Measurements from ENCODE around the gene EXO1.

Gene EXO1

DNA sequence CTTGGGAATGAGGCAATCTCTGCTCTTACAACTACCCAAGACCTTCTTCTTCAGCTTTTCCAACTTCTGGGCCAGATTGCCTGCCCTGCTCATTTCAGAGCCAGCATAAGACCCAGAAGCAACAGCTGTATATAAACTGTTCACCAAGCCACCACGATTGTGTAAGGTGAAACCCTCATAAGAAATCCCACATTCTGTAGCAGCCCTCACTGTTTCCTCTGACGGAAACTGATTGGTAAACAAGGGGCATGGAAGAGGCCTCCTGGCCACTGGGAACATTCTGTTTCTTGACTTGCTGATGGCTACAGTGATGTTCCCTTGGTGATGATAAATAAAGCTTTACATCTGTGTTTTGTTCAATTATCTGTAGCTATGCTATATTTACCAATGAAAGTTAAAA lies 39.7 kb upstream of the EXO1 start:
- Histone ChIP-seq H3K27ac (ENCODE audit: poor library complexity, severe bottlenecking) (no peak overlapping the region), H3K27me3 (ENCODE audit: insufficient read depth, poor library complexity, severe bottlenecking) (no peaks in the 10 kb centered on the region), H3K36me3 (ENCODE audit: low read depth) (no peaks in the 10 kb centered on the region), H3K4me3 (ENCODE audit: severe bottlenecking) (no peak overlapping the region), H3K9me3 (ENCODE audit: severe bottlenecking) (no peaks in the 10 kb centered on the region), H3K4me1 (ENCODE audit: insufficient read depth, poor library complexity, severe bottlenecking) (no peaks in the 10 kb centered on the region)
- no peak for DNase-seq (ENCODE audit: low spot score)
- no peak for ATAC-seq (ENCODE audit: low read depth)
- TF ChIP-seq, protein P1, sequence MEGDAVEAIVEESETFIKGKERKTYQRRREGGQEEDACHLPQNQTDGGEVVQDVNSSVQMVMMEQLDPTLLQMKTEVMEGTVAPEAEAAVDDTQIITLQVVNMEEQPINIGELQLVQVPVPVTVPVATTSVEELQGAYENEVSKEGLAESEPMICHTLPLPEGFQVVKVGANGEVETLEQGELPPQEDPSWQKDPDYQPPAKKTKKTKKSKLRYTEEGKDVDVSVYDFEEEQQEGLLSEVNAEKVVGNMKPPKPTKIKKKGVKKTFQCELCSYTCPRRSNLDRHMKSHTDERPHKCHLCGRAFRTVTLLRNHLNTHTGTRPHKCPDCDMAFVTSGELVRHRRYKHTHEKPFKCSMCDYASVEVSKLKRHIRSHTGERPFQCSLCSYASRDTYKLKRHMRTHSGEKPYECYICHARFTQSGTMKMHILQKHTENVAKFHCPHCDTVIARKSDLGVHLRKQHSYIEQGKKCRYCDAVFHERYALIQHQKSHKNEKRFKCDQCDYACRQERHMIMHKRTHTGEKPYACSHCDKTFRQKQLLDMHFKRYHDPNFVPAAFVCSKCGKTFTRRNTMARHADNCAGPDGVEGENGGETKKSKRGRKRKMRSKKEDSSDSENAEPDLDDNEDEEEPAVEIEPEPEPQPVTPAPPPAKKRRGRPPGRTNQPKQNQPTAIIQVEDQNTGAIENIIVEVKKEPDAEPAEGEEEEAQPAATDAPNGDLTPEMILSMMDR (IDR thresholded peaks at IDR 0.05; ENCODE audit: poor library complexity, severe bottlenecking) = no peak

DNA sequence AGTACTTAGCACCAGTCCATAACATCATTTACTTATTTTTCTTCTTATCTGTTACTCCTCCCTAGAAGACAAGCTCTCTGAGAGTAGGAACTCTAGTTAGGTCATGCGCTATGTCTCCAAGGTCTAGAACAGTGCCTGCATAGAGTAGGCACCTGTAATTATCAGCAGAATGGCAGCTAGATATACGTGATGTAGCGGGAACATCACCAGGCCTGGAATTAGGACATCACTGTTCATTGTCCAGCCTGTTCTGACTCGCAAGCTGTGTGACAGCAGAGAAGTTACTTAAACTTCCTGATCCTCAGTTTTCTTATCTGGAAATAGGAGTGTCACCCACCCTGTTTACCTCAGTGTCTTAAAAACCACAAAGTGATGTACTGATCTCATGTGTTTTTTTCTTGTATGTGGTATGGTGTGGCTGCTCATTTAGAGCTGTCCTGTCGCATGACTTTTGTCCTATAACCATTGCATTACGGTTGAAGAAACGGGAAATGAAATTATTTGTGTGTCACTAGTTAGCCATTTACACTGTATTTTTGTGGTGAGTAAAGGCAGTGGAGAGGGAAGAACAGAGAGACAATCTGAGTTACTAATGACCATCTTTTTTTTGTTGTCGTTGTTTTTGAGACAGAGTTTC lies 37.1 kb upstream of the EXO1 start:
- H3K27me3 ChIP-seq (ENCODE audit: insufficient read depth, poor library complexity, severe bottlenecking) = no peaks in the 10 kb centered on the region
- H3K4me1 ChIP-seq (ENCODE audit: insufficient read depth, poor library complexity, severe bottlenecking) = no peaks in the 10 kb centered on the region
- no peak overlapping the region for H3K27ac ChIP-seq (ENCODE audit: poor library complexity, severe bottlenecking)
- ATAC-seq (ENCODE audit: low read depth) = no peak
- no peak overlapping the region for H3K4me3 ChIP-seq (ENCODE audit: severe bottlenecking)
- no peak for DNase-seq (ENCODE audit: low spot score)
- no peaks in the 10 kb centered on the region for H3K36me3 ChIP-seq (ENCODE audit: low read depth)
- no peaks in the 10 kb centered on the region for H3K9me3 ChIP-seq (ENCODE audit: severe bottlenecking)
- TF ChIP-seq, protein P1 (IDR thresholded peaks at IDR 0.05; ENCODE audit: poor library complexity, severe bottlenecking) = no peak

DNA sequence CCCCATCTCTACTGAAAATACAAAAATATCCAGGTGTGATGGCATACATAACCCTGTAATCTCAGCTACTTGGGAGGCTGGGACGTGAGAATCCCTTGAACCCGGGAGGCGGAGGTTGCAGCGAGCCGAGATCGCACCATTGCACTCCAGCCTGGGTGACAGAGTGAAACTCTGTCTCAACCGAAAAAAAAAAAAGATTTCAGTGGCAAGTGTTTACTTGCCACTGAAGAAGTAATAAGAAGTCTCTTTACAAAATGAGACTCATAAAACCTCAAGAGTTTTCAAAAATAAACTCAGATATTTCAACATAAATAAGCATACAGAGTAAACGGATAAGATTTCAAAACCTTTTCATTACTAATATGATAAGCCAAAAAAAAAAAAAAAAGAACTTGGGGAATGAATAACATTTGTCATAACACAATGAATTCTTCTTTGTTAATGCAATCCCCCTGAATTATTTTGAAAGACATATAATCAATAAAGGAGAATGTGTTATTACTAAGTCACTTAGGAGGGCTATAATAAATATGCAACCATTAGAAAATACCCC lies 34.2 kb upstream of the EXO1 start:
- TF ChIP-seq, protein P1 (IDR thresholded peaks at IDR 0.05; ENCODE audit: poor library complexity, severe bottlenecking) = no peak
- no peaks in the 10 kb centered on the region for H3K9me3 ChIP-seq (ENCODE audit: severe bottlenecking)
- H3K27ac ChIP-seq (ENCODE audit: poor library complexity, severe bottlenecking) = no peak overlapping the region
- no peaks in the 10 kb centered on the region for H3K27me3 ChIP-seq (ENCODE audit: insufficient read depth, poor library complexity, severe bottlenecking)
- no peaks in the 10 kb centered on the region for H3K4me1 ChIP-seq (ENCODE audit: insufficient read depth, poor library complexity, severe bottlenecking)
- no peaks in the 10 kb centered on the region for H3K36me3 ChIP-seq (ENCODE audit: low read depth)
- no peak for DNase-seq (ENCODE audit: low spot score)
- no peak overlapping the region for H3K4me3 ChIP-seq (ENCODE audit: severe bottlenecking)
- ATAC-seq (ENCODE audit: low read depth) = no peak

DNA sequence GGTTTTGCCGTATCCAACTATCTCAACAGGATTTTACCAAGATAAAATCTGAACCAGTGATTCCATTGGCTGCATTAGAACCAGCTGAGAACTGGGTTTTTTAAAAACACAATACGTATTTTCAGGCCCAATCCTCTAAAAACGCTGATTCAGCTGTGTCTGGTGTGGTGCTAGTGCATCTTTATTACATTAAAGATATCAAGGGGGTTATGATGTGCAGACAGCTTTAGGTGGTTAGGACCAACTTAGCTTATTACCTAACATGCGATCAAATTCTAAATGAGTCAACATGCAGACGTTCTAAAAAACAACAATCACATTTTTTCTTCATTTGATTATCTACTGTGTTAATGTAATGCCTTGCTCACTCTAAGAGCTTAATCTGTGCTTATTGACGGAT lies 32.0 kb upstream of the EXO1 start:
- no peaks in the 10 kb centered on the region for H3K9me3 ChIP-seq (ENCODE audit: severe bottlenecking)
- no peak overlapping the region for H3K4me3 ChIP-seq (ENCODE audit: severe bottlenecking)
- H3K27ac ChIP-seq (ENCODE audit: poor library complexity, severe bottlenecking) = no peak overlapping the region
- H3K27me3 ChIP-seq (ENCODE audit: insufficient read depth, poor library complexity, severe bottlenecking) = no peaks in the 10 kb centered on the region
- no peaks in the 10 kb centered on the region for H3K4me1 ChIP-seq (ENCODE audit: insufficient read depth, poor library complexity, severe bottlenecking)
- no peak for DNase-seq (ENCODE audit: low spot score)
- ATAC-seq (ENCODE audit: low read depth) = no peak
- TF ChIP-seq, protein P1 (IDR thresholded peaks at IDR 0.05; ENCODE audit: poor library complexity, severe bottlenecking) = no peak
- no peaks in the 10 kb centered on the region for H3K36me3 ChIP-seq (ENCODE audit: low read depth)

DNA sequence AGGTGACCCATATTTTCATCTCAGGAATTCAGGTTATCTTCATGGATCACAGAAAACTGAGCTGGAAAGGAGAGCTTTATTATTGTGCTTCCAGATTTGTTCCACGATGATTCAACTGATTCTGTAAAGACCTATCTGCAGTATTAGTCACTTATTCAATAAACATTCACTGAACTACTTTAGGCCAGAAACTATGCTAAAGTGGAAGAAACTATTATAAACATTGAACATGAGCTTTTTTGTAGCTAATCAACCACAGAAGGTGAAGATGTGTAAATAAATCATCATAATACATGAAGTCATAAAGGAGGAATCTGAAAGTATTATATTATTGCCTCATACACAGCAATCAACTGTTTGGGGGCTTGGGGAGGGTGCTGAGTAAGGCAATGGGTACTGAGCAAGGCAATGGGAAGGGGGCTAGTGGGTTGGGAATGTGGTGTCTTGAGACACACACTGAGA lies 30.6 kb upstream of the EXO1 start:
- H3K36me3 ChIP-seq (ENCODE audit: low read depth) = no peaks in the 10 kb centered on the region
- TF ChIP-seq, protein P1 (IDR thresholded peaks at IDR 0.05; ENCODE audit: poor library complexity, severe bottlenecking) = no peak
- peak; percentile 68 for ATAC-seq (ENCODE audit: low read depth)
- no peak for DNase-seq (ENCODE audit: low spot score)
- H3K27me3 ChIP-seq (ENCODE audit: insufficient read depth, poor library complexity, severe bottlenecking) = no peaks in the 10 kb centered on the region
- H3K9me3 ChIP-seq (ENCODE audit: severe bottlenecking) = no peaks in the 10 kb centered on the region
- H3K4me1 ChIP-seq (ENCODE audit: insufficient read depth, poor library complexity, severe bottlenecking) = no peaks in the 10 kb centered on the region
- no peak overlapping the region for H3K4me3 ChIP-seq (ENCODE audit: severe bottlenecking)
- no peak overlapping the region for H3K27ac ChIP-seq (ENCODE audit: poor library complexity, severe bottlenecking)

Data from RWPE2 (cell line).